ENCODE results near the gene ASB2. TPM values are rescaled to one million over a fixed set of nuclear protein-coding genes. Genes with fewer than 3 reads are reported as not detected.

ASB2 gene
- total and polyA plus RNA-seq, 2 of the 13 experiments (the other 11 are each of a cell fraction or from before 2014, with no cell fraction given) = 0.82 to 4.1 TPM

DNA sequence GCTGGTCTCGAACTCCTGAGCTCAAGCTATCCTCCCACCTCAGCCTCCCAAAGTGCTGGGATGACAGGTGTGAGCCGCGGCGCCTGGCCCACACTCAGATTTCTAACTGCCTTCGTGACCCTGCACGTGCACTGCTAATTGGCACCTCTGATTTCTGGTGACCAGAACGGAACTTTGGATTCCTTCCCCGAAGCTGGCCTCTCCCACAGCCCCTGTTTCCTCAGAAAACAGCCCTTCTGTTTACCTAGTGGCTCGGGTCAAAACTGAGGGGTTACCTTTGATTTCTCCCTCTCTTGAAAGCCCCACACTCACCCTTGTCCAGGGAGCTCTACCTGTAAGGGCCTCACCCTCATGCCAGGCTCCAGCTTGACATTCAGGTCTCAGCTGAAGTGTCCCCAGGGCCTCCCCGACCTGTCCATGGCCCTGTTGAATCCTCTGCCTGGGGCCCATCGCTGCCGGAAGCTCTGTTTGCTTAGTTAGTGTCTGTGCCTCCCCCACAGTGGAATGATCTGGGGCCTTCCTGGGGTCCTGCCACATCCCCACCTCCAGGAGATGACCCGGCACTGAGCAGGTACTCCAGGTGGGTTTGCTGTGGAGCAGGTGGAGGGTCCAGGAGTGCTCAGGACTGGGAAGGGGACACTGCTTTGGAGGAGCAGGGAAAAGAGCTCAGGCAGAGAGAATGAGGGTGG is 73.6 kb downstream of the ASB2 start (continued):
- TF ChIP-seq ZNF784 (CRISPR knock-in tag; IDR thresholded peaks at IDR 0.05; ENCODE audit: borderline replicate concordance) = no peak
- peak; percentile 49; the same call in 1 of the 2 replicates for TF ChIP-seq BORCS8-MEF2B (CRISPR knock-in tag; IDR thresholded peaks at IDR 0.05)
- no peak for TF ChIP-seq SYNCRIP (IDR thresholded peaks at IDR 0.05; ENCODE audit: insufficient read depth, low read depth, low read length)
- TF ChIP-seq FOXK2 (IDR thresholded peaks at IDR 0.05) = no peak
- TF ChIP-seq ZNF781 (CRISPR knock-in tag; IDR thresholded peaks at IDR 0.05; ENCODE audit: borderline replicate concordance, not compliant biosample characterization) = peak; percentile 73
- no peak for TF ChIP-seq MAFK (conservative IDR thresholded peaks at IDR 0.05 in 1 of 2, IDR thresholded peaks at IDR 0.05 in 1 of 2; ENCODE audit: low read length in 2 of 2)
- TF ChIP-seq ZSCAN25 (CRISPR knock-in tag; IDR thresholded peaks at IDR 0.05) = no peak; the same call in none of the 2 replicates
- TF ChIP-seq MIER3 (CRISPR knock-in tag; IDR thresholded peaks at IDR 0.05; ENCODE audit: borderline replicate concordance) = peak; percentile 28; the same call in 1 of the 2 replicates
- TF ChIP-seq FOSL1 (CRISPR knock-in tag; IDR thresholded peaks at IDR 0.05; ENCODE audit: borderline replicate concordance) = no peak
- TF ChIP-seq KLF16 (CRISPR knock-in tag; IDR thresholded peaks at IDR 0.05) = peak in 1 of 2 experiments; percentile 27; a peak in 1 of 4 replicates
- no peak for TF ChIP-seq POLR2A (IDR thresholded peaks at IDR 0.05; ENCODE audit: insufficient read depth in 1 of 2, low read depth in 2 of 2, low read length in 2 of 2)
- TF ChIP-seq SIX4 (CRISPR knock-in tag; IDR thresholded peaks at IDR 0.05) = peak; percentile 73; the same call in 1 of the 2 replicates
- TF ChIP-seq, protein P1, sequence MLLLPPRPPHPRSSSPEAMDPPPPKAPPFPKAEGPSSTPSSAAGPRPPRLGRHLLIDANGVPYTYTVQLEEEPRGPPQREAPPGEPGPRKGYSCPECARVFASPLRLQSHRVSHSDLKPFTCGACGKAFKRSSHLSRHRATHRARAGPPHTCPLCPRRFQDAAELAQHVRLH (CRISPR knock-in tag; IDR thresholded peaks at IDR 0.05; ENCODE audit: borderline replicate concordance, low read depth) = peak; percentile 16; the same call in 1 of the 2 replicates
- no peak for TF ChIP-seq ZFP82 (CRISPR knock-in tag; IDR thresholded peaks at IDR 0.05; ENCODE audit: borderline replicate concordance)
- peak; percentile 92 for TF ChIP-seq TBX2 (CRISPR knock-in tag; IDR thresholded peaks at IDR 0.05; ENCODE audit: borderline replicate concordance)
- peak; percentile 61; the same call in 1 of the 2 replicates for TF ChIP-seq ZNF44 (CRISPR knock-in tag; IDR thresholded peaks at IDR 0.05)
- no peak for TF ChIP-seq REST (IDR thresholded peaks at IDR 0.05; ENCODE audit: borderline replicate concordance in 1 of 2, low read depth in 1 of 2, low read length in 2 of 2)
- TF ChIP-seq NR3C1 (CRISPR knock-in tag; IDR thresholded peaks at IDR 0.05) = no peak
- no peak for TF ChIP-seq ZNF652 (CRISPR knock-in tag; IDR thresholded peaks at IDR 0.05; ENCODE audit: borderline replicate concordance, low read depth)
- TF ChIP-seq STAT6 (CRISPR knock-in tag; IDR thresholded peaks at IDR 0.05; ENCODE audit: borderline replicate concordance) = 0 out of 2 replicates have a peak, but pooled peaks have one; percentile 70
- TF ChIP-seq MEIS1 (CRISPR knock-in tag; IDR thresholded peaks at IDR 0.05; ENCODE audit: borderline replicate concordance) = no peak
- no peak for TF ChIP-seq JDP2 (CRISPR knock-in tag; IDR thresholded peaks at IDR 0.05; ENCODE audit: borderline replicate concordance)
- no peak for TF ChIP-seq NFYC (CRISPR knock-in tag; IDR thresholded peaks at IDR 0.05)
